Germinal center (tissue), 1 donor: ENCODE data around the gene HABP4.

ENCODE experiments used
- DNase-seq: peaks from one replicate; pipeline ENCODE4 v3.0.0; 2012; ENCODE audit warnings: mixed read lengths, low spot score

The HABP4 gene

DNA sequence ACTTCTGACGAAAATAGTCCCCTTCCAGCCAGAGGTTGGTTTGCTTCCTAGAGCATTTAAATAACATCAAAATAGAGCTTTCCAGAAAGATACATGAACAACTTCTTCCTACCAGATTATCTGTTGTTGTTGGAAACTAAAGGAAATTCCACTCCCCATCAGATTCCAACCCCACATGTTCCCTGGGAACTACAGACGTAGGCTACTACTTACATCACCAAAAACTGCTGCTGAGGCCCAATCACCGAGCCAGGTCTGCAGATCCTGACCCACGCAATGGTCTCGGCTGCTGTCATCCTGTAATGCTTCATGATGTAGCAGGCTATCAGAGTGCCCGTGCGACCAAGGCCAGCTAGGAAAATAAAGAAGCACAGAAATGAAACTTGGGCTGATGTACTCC, 73.4 kb downstream of the HABP4 start:
- no peak for DNase-seq

DNA sequence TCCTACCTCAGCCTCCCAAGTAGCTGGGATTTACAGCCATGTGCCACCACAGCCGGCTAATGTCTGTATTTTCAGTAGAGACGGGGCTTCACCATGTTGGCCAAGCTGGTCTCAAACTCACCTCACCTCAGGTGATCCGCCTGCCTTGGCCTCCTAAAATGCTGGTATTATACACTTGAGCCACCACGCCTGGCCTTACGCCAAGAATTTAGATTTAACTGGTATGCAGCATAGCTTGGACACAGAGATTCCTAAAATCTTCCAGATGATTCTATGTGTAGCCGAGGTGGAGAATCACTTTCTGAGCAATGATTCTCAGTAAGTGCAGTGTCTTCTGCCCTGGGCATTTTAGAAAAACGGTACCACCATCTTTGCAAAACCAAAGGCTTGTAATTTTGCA, 74.1 kb downstream of the HABP4 start:
- DNase-seq = no peak

- DNase-seq = no peak
Measured at GRCh38 chr9:96524764-96525163, 74.8 kb downstream of the HABP4 start.

DNA sequence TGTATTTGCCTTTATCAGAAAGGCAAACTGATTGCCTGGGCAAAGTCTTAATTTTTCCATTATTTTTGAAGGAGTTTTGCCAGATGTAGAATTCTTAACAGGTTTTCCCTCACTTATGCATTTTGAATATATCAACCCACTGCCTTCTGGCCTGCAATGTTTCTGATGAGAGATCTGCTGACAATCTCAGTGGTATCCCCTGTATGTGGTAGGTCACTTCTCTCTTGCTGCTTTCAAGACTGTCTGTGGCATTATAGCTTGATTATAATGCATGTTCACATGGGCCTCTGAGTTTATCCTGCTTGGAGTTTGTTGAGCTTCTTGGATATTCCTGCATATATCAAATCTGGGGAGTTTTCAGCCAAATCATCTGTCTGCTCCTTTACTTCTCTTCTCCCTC, 82.2 kb downstream of the HABP4 start:
- no peak for DNase-seq

DNA sequence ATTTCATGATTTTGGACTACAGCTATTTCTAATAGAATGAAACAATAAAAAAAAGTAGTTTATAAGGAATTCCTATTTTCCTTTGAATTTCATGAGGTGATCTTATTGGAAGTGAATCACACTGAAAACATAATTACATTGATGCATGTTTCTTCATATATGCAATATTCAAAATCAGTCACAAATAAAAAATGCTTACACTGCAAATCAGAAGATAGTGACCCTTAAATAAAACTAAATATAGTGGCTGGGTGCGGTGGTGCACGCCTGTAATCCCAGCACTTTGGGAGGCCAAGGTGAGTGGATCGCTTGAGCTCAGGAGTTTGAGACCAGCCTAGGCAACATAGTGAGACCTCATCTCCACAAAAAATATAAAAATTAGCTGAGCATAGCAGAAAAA, 90.1 kb downstream of the HABP4 start:
- no peak for DNase-seq
